Stimulated activated CD4-positive, alpha-beta T cell treated with anti-CD3 and anti-CD28 coated beads, Interleukin-1b, Interleukin-23, amount 100 ng/mL, for 4 hours (primary cell): ENCODE measurements around the gene RASGRP2.
"Not testable (repeated sequence)": the region's sequence is repeated elsewhere in the genome, so short reads cannot be mapped to it uniquely, and the experiment has no call there.

Source experiments
- DNase-seq, 2 donors: peaks; one replicate each; pipeline ENCODE4 v3.0.0-alpha.2; 2020; ENCODE audit warnings: low read depth in 2 of 2

The RASGRP2 gene

DNA sequence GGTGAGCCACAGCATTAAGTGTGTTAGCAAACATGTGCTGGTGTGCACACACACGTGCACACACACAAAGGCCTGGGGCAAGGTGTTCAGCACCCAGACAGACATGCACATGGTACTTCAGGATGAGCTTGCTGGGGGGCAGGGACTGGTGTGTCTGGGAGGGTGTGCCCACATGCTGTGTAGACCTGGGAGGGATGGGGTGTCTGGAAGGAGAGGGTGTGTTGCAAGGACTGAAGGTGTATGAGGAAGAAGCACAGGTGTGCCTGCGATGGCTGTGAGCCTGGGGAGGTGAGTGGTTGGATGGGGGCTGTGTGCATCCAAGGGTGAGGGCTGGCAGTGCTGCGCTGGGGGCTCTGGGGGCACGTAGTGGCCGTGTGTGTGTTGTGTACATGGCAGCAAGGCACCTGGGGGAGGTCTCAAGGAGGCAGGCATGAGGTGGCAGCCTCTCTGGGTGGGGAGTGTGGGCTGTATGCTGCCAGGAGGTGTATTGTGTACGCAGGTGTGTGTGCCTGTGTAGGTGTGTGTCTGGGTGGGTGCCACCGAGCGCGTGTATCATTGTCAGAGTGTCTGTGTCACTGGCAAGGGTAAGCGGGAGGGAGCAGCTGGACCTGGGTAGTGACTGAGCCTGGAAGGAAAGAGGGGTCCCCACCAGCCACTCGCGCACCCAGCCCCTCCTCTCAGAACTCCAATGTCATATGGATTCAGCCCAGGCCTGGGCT, 23.1 kb downstream of the RASGRP2 start:
- DNase-seq = no peak

DNA sequence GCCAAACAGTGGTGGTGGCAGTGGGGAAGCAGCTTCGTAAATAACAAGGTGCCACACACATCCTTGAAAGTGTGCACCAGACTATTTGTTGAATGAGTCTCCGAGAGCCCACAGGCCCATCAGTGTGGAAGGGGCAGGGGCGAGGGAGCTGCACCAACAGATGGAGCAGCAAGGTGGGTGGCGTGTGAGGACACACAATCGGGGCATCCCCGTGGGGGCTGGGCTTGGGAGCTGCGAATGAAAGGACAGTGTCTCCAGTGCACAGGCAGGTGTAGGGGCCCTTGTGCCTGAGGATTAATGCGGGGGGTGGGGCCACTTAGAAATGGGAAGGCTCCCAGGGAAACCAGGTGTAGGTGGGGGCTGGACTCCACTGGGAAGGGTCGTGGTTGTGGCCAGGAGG, 23.8 kb downstream of the RASGRP2 start:
- no peak for DNase-seq

DNA sequence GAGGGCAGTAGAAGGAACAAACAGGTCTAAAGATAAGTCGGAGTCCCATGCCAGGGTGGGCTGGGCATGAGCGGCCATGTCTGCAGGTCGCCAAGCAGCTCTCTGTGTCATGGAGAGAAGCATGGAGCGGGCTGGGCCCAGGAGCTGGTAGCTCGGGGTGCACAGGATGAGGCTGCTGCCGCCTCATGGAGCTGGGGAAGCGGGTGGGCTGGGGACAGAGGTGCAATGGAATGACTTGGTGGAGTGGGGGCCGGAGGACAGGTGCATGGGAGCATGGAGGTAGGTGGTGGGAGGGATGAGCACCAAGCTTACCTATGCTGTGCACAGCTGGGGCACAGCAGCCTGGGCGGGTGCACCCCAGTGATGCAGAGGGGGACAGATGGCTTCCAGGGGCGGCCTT, 24.5 kb downstream of the RASGRP2 start:
- no peak for DNase-seq

DNA sequence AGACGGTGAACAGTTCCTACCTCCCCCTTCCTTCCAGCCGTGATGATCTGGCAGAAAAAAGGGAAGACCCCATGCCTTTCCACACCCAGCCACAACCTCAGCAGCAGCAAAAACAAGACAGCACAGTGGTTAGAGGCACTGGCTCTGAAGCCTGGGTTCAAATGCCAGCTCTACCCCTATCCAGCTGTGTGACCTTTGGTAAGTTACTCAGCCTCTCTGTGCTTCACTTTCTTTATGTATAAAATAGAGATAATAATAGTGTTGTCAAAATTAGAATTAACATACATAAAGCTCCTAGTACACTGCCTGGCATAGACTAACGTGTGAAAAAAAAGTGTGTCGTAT, 25.2 kb downstream of the RASGRP2 start:
- DNase-seq = no peak

DNA sequence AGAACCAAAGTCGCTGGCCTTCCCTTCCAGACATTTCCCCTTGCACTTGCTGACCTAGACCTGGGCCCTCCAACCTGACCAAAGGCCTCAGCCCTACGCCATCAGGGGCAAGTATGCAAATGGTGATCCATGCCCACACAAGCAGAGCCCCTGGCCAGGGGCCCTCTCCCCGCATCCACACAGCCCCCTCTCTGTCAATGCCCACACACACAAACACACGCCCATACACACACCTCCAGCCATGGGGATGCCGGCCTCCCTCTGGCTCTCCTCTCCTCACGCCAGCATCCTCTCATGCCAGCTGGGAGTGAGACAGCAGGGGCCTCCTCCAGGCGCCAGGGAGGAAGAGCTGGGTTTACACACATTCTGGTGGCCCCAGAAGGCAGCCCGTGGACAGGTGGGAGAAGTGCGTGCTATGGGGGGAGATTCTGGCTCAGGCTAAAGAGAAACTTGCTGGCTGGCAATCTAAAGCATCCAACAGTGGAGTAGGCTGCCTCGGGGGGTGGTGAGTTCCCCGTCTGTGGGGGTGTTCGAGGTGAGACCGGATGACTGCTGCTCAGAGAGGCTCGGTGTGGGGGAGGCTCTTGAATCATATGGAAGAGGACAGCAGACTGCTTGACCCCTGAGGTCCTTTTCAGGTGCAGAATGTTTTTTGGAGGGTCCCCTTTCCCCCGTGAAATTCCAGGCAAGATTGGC, 25.7 kb downstream of the RASGRP2 start:
- DNase-seq = no peak

DNA sequence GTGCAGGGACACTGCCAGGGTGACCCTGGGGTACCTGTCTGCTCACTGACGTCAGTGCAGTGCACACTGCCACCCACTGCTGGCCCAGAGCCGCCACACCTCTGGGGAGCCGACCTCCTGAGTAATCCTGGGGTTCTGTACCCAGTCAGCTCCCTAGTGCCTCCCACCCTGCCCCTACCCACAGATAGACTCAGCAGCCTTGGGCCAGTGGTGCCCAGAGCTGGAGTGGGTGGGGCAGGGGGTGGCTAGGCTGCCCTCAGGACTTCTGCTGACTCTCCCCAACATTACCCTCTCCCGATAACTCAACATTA, 26.7 kb downstream of the RASGRP2 start:
- DNase-seq = no peak

DNA sequence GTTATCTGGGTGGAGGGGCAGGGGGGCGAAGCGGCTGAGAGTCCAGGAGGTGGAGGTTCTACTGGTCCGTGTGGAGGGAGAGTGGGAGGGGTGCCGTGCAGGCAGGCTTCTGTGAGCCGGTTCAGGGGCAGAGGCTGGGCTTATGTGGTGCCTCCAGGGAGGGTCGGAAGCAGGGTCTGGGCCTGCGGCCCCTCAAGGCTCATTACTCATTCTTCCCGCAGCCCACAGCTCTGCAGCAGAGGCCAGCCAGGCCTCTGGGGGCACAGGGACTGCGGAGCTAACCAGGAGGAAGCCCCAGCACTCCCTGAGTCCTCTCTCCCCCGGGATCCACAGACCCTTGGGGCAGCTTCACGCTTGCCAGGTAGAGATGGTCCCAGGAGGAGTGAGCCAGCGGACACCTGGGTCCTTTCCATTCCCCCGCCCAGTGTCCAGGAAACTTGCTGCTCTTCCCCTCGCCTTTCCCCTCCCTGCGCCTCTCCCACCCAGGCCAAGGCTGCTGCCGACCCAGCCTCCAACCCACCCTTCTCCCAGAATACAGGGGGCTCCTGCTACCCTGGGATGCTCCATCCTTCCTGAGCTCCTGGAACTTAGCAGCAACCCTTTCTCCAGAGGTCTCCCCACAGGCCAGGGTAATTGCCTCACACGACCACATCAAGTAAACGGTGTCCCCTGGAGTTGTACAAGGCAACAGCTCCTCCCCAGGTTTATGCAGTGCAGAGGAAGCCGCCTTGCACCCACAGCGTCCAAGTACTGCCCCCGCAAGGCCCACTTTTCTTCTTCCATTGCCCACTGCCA, 27.3 kb downstream of the RASGRP2 start:
- DNase-seq = no peak

DNA sequence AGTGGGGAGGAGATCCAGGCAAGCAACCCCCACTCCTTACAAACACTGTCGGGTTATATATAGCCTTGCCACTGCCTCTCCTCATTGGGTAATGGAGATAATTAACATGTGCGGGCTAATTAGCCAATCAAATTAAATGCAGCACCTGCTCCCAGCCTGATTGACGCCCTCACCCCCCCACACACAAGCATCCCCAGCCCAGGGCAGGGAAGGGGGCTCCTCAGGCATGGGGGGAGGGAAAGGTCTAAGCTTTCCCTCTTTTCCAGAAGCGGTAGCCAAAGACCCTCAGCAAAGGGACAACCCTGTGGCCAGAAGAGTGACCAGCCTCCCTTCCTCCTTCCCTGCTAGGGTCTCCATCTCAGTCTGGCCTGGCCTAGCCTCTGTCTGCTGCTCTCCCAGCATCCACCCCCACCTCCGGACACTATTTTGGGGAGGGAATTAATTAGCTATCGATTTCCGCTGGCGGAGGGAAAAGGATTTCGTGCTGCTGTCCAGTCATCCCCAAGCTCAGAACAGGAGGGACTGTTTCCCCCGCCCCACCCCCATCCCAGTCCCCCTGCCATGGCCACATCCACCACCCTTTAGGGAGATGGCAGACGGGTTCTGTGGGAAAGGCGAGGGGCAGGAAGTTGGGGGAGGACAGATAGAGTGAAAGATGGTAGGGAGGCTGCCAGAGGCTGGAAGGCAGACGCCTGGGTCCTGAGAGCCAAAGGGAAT, 28.0 kb downstream of the RASGRP2 start:
- no peak for DNase-seq

DNA sequence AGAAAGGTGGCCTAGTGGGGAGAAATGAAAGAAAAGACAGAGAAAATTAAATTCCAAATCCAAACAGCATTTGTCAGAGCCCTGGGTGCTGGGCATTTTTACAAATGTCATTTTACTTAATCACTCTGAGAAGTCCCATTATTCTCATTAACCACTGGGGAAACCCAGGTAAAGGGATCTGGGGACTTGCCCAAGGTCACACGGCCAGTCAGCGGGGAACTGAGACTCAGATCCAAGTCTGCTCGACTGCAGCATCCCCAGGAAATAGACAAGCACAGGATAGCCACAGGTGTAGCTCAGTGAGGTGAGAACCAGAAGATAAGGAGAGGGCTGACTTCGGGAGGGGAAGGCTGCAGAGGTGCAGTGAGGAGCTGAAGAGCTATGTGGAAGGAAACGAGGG, 28.8 kb downstream of the RASGRP2 start:
- DNase-seq = no peak

DNA sequence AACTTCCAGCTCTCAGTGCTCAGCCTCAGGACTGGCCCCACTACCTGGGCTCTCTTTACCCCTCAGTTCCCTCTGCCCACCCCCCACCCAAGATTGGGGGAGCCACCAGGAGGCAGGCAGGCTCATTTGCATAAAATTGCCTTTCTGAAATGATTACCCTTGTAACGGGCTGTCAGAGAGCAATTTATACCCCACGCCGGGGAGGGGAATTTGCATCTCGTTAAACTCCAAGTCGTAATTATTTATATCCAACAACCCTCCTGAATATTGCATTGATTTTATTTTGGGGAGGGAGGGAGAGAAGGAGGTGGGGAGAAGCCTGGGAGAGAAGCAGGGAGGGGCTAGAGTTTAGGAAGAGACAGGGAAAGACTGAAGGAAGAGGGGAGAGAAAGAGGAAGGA, 29.3 kb downstream of the RASGRP2 start:
- no peak for DNase-seq

DNA sequence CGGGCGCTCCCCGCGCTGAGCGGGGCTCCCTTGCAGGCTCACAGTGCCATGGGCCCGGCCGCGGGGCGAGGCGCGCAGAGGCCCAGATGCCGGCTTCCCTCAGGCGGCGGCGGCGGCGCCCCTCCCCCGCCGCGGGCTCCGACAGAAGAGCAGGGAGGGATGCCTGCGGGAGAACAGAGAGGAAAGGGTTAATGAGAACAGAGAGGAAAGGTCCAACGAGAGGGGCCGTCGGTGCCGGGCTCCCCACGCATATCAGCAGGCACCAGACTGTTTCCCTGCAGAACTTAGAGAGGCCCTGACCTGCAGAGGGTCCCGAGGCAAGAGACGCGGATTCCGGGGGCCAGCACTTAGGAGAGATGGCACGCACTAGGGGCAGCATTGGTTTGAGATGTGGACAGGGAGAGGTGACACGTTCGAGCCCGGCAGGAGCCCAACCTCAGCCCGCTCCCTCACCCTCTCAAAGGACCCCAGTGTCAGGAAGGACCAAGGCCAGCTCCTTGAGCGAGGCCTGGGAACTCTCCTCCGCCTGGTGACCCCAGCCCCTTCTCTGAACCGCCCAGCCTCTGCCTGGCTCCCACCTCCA, 30.1 kb downstream of the RASGRP2 start:
- DNase-seq = no peak

DNA sequence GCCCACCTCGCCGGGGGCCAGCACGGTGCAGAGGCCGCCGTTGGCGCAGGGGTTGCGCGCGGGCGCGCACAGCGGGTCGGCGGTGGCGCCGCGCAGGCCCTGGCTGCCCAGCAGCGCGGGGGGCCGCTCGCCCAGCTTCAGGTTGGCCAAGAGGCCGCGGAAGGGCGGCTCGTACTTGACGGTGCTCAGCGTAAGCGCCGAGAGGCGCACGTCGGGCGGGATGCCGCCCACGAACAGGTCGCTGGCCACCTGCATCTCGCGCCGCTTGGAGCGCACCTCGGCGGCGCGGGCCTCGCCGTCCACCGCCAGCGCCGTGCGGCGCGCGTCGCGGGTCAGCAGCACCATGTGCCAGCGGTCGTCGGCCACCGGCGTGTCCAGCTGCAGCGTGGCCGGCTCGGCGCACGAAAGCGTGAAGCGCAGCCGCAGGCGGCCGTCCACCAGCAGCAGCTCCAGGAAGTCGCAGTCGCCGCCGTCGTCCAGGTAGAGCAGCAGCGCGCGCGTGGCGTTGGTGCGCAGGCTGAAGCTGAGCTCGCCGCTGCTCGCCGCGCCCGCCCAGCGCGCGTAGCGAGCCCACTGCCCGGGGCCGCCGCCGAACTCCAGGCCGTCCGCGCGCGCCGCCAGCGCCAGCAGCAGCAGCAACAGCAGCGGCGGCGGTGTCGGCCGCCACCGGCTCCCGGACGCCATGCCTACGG, 30.8 kb downstream of the RASGRP2 start:
- no peak for DNase-seq

DNA sequence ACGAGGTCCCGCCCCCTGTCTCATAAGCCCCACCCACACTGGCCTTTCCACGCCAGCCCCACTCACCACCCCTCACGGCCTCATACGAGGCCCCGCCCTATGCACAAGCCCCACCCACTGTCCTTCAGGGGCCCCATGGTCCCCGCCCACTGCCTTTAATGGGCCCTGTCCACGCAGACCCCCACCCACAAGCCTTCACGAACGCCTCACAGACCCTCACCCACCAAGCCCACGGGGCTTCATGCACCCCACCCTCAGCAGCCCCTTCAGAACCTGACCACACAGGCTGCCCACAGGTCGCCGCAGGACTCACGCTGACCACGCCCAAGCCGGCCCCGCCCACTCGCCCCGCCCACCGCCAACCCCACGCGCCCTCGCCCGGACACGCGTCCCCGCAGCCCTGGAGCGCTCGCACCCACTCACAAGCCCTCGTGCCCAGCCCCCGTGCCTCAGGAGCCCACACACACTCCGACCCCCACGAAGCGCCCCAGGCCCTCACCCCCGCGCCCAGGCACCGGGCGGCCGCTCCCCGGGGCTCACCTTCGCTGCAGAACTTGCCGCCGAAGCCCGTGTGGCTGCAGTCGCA, 31.4 kb downstream of the RASGRP2 start:
- DNase-seq = no peak

DNA sequence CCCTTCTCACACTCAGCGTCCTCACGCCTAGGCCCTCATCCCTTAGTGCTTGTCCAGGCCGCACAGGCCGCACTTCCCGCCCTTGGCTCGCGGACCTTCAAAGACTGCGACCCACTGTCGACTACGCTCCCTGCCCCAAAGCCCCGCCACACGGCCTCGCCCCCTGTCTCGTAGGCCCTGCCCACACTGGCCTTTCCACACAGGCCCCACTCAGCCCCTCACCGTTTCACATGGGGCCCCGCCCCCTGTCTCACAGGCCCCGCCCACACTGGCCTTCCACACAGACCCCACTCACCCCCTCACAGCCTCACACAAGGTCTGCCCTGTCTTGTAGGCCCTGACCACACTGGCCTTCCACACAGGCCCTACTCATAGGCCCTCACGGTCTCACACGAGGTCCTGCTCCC, 32.0 kb downstream of the RASGRP2 start:
- no peak for DNase-seq

DNA sequence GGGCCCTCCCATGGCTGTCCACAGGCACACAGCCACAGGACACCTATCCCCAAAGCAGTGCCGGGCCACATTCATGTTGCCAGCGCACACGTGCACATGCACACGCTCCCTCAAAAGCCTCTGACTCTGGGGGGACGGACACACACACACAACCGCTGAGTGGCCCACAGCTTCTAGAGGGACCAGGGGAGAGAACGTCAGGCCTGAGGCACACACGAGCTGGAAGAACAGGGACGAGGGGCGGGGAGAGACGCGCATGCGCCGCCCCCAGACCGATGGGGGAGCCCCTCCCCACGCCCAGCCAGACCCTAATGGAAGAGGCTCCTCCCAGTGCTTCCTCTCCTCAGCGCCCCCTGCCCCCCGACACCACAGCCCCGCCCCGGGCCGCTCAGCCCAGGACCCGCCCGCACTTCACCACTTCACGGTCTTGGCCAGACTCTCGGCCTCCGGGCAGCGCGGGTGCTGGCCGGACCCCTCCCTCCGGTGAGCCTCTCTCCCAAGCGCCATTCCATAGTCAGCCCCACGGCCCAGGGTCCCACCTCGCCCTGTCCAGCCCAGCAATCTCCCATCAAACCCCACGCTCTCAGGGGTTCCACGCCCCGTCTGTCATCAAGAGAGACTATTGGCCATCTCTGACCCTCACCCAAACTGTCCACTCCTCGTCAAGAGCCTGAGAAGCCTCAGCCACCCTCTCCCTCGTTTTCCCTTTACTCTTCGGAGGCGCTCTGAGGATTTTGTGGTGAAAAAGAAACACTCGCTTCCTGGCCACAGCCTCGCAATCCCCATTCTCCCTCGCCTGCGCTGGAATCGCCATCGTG, 32.6 kb downstream of the RASGRP2 start:
- DNase-seq = no peak

DNA sequence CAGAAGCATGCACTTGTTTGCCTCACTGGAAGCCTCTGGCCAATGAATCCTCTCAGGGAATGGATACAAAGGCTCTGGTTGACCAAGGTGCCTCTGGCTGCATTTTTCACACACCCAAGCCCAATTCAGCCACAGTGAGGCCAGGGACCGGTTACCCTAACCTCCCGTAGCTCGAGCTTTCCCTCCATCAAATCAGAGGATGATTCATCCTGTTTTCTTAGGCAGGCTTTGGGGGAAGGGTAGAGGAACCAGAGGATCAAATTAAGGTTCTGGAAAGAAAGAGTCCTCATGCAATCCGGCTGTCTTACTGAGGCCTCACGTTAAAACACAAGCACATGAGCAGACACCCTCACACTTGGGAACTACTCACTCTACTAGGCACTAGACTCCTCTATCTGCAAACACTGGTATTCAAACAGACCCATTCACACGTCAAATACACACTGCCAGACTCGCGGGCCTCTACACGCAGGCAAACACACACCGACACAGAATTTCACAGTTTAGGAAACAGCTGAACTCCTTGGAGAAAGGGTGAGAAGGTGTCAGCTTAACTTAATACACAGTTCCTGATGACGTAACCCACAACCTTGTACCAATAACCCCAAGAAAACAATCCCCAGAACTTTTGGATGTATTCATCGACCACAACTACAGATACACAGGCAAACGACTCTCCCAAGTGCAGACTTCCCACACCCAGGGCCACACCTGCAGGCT, 33.4 kb downstream of the RASGRP2 start:
- DNase-seq = no peak

DNA sequence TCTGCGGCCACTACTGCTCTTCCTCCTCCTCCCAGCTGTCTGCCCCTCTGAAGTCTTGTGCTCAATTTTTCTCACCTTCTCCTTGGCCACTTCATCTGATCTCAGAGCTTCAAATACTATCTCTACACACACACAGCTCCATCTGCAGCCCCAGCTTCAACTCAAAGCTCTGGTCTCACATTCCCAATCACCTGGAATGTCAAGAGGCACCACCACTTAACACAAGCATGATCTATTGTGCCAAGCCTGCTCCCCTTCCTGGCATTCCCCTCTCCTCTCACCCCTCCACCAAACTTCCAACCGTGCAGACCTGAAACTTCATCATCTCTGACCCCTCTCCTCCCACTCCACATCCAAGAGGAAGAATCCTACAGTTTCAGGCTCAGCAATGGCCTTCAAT, 38.4 kb downstream of the RASGRP2 start:
- DNase-seq = no peak

DNA sequence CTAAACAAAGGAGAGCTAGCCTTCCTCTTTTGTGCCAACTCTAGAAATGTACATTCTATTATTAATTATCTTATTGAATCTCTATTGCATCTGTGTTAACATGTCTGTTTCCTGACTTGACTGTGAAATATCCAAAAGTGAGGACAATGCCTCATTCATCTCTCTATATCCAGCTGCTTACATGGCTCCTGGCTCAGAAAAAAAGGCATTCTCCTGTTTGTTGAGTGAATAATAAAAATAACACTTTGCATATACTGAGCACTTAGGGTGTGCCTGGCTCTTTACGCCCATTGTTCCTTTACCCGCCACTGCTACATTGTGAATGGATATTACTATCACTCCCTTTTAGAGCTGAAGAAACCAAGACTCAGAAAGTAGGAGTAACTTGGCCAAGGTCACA, 40.9 kb downstream of the RASGRP2 start:
- DNase-seq = no peak

DNA sequence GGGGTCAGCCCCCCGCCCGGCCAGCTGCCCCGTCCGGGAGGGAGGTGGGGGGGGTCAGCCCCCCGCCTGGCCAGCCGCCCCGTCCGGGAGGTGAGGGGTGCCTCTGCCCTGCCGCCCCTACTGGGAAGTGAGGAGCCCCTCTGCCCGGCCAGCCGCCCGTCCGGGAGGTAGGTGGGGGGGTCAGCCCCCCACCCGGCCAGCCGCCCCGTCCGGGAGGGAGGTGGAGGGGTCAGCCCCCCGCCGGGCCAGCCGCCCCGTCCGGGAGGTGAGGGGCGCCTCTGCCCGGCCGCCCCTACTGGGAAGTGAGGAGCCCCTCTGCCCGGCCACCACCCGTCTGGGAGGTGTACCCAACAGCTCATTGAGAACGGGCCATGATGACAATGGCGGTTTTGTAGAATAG, 42.0 kb downstream of the RASGRP2 start:
- DNase-seq = not testable (repeated sequence)

DNA sequence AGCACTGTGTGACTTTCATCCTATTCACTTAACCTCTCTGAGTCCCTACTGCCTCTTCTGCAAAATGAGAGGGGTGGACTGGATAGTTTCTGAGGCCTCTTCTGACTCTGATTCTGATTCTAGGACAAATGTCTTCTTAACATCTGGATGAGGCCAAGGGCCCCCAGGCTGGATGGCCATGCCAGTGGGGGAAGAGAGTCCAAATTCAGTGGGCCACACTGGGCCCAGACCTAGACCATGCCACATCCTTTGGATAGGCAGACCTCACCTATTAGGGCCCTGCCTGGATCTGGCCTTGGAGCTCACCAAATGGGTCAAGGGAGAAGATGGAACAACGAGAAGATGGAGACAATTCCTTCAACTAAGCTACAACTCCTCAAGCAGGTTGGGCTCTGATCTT, 45.5 kb downstream of the RASGRP2 start:
- no peak for DNase-seq
